H1 (cell line): Measurements from ENCODE around the gene RGS11. TPM values are rescaled to one million over a fixed set of nuclear protein-coding genes. Genes with fewer than 3 reads are reported as not detected.

Experiments used
- CTBP2 ChIP-seq: IDR thresholded peaks from 2 replicates; pipeline ENCODE4 v1.7.0; 2011; ENCODE audit warnings: borderline replicate concordance, mild to moderate bottlenecking, moderate library complexity, mixed read lengths, low read length; ENCODE audit not compliant: insufficient read depth, insufficient read length
- GABPA ChIP-seq: IDR thresholded peaks from 2 replicates; pipeline ENCODE4 v1.6.1; 2011; ENCODE audit warnings: mild to moderate bottlenecking, low read length, moderate library complexity, borderline replicate concordance; ENCODE audit not compliant: insufficient read depth
- JUN ChIP-seq: IDR thresholded peaks from 2 replicates; pipeline ENCODE4 v1.6.1; 2011; ENCODE audit warnings: low read depth, mild to moderate bottlenecking, improper control_type of control experiment, low read length
- RAD21 ChIP-seq, 2 experiments: IDR thresholded peaks in 1 of 2; conservative IDR thresholded peaks in 1 of 2; 2 replicates each; pipeline ENCODE4 v1.6.1; 2011; ENCODE audit warnings: low read depth in 2 of 2, low read length in 2 of 2, improper control_type of control experiment in 1 of 2, inconsistent platforms in 1 of 2, mild to moderate bottlenecking in 1 of 2, moderate library complexity in 1 of 2
- polyA plus RNA-seq, 7 experiments: library from polyadenylated mRNA; depleted of rRNA in 3 of 7; stranded (reverse) in 5 of 7; unstranded in 2 of 7; fragments of >200 nt in 5 of 7; fragments of 200-250 nt in 2 of 7; gene quantifications; 1 replicate in 5 of 7; 2 replicates in 1 of 7; 4 replicates in 1 of 7; pipeline versions ENCODE4 v1.2.1 to v1.2.3, GENCODE V29; 2011 to 2013; ENCODE audit warnings: missing spikeins in 2 of 7, mixed read lengths in 2 of 7
- total RNA-seq: library from RNA; stranded (reverse); fragmentation: NEBNext Ultra II Directional; extraction: Animal tissue kit (Norgen Biotek cat#: 25700); gene quantifications from 2 replicates; pipeline ENCODE4 v1.2.1, GENCODE V29; 2021

The RGS11 gene
- total and polyA plus RNA-seq, 2 of the 8 experiments (the other 6 are each of a cell fraction or from before 2014, with no cell fraction given) = 0.84 to 1.2 TPM

DNA sequence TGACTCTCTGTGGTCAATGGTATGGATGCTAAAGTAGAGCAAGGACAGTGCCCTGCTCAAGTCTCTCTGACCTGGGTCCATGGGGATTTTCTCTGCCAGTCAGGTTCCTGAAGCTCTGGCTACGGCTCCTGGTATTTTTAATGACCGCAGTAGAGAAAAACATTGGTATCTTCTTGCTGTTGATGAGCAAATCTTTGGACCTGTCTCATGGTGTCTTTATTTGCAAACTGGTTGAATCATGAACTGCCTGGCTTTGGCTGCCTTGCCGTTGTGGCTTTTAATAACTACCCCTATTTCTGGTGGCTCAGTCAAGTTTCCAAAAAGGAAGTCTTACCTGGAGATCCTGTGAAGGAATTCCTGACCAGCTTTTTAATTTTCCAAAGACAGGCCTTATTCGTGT is 32.4 kb downstream of the RGS11 start (continued):
- TF ChIP-seq RAD21 (IDR thresholded peaks at IDR 0.05 in 1 of 2, conservative IDR thresholded peaks at IDR 0.05 in 1 of 2; ENCODE audit: low read depth in 2 of 2, low read length in 2 of 2) (no peak), CTBP2 (no peak), JUN (no peak), GABPA (no peak)
